Renal cortex interstitium (tissue), 11 donors: ENCODE measurements around the gene FBXW2. TPM values are rescaled to one million over a fixed set of nuclear protein-coding genes. Genes with fewer than 3 reads are reported as not detected.

Experiments used
- DNase-seq, 11 donors: peaks; one replicate each; pipeline ENCODE4 v3.0.0-alpha.2; 2013; ENCODE audit warnings: low read depth in 9 of 11, low spot score in 4 of 11; ENCODE audit errors: extremely low read depth in 1 of 11
- polyA plus RNA-seq, 3 donors: library from polyadenylated mRNA; unstranded; fragments of 120-200 nt; gene quantifications; one replicate each; pipeline ENCODE4 v1.2.1, GENCODE V29; 2013; ENCODE audit not compliant: insufficient read length in 3 of 3

Gene FBXW2
- polyA plus RNA-seq, 3 donors: 43.2 to 45.8 (median 44.6) TPM

GRCh38 chr9:120801441-120801840 is 8.2 kb upstream of the FBXW2 start:
- no peak for DNase-seq

GRCh38 chr9:120791161-120791560 is 2.1 kb downstream of the FBXW2 start:
- no peak for DNase-seq

- no peak for DNase-seq
These were observed 5.3 kb downstream of the FBXW2 start for GRCh38 chr9:120787933-120788332.

- no peak for DNase-seq
These were observed 9.6 kb downstream of the FBXW2 start for GRCh38 chr9:120783602-120784047.

- no peak for DNase-seq
These were observed 12.0 kb downstream of the FBXW2 start for GRCh38 chr9:120781236-120781635.

- no peak for DNase-seq
These were observed 12.8 kb downstream of the FBXW2 start for GRCh38 chr9:120780367-120780766.

- DNase-seq: no peak
These were observed 14.0 kb downstream of the FBXW2 start for GRCh38 chr9:120779227-120779626.

GRCh38 chr9:120778758-120779157 is 14.5 kb downstream of the FBXW2 start:
- no peak for DNase-seq

GRCh38 chr9:120777229-120777628 is 16.0 kb downstream of the FBXW2 start:
- DNase-seq: no peak

- DNase-seq: no peak
These were observed 16.4 kb downstream of the FBXW2 start for GRCh38 chr9:120776788-120777187.

- DNase-seq: no peak
These were observed 17.4 kb downstream of the FBXW2 start for GRCh38 chr9:120775859-120776258.

GRCh38 chr9:120774719-120775118 is 18.5 kb downstream of the FBXW2 start:
- no peak for DNase-seq

GRCh38 chr9:120773256-120773655 is 20.0 kb downstream of the FBXW2 start:
- DNase-seq: no peak

- DNase-seq: no peak
These were observed 22.3 kb downstream of the FBXW2 start for GRCh38 chr9:120770931-120771330.

- no peak for DNase-seq
These were observed 24.3 kb downstream of the FBXW2 start for GRCh38 chr9:120768886-120769285.

GRCh38 chr9:120768247-120768646 is 25.0 kb downstream of the FBXW2 start:
- DNase-seq: no peak

- DNase-seq: peak in 1 of 11 donors; percentile 8
These were observed 25.8 kb downstream of the FBXW2 start for GRCh38 chr9:120767451-120767850.

GRCh38 chr9:120765910-120766425 is 27.2 kb downstream of the FBXW2 start:
- DNase-seq: no peak

- DNase-seq: no peak
These were observed 28.7 kb downstream of the FBXW2 start for GRCh38 chr9:120764476-120764875.

- DNase-seq: no peak
These were observed 32.2 kb downstream of the FBXW2 start for GRCh38 chr9:120761006-120761405.

- no peak for DNase-seq
These were observed 33.3 kb downstream of the FBXW2 start for GRCh38 chr9:120759755-120760400.
